Measurements from ENCODE around the gene TSPY8.

- TF ChIP-seq CTCF (IDR thresholded peaks at IDR 0.05) = no peak
- no peak for TF ChIP-seq POLR2AphosphoS5 (IDR thresholded peaks at IDR 0.05)
- TF ChIP-seq EP300 (IDR thresholded peaks at IDR 0.05) = no peak
Measured at GRCh38 chrY:9320996-9321395, 36.6 kb upstream of the TSPY8 start.
